ENCODE results near the gene TP53TG5. TPM values are rescaled to one million over a fixed set of nuclear protein-coding genes. Genes with fewer than 3 reads are reported as not detected.
A peak's percentile ranks its signal among the peaks of the same experiment; 100 is the strongest.

The TP53TG5 gene
- total and polyA plus RNA-seq, 2 experiments from 2014 or later: not detected

GRCh38 chr20:45328451-45328850 is 49.7 kb downstream of the TP53TG5 start:
- H3K36me3 ChIP-seq (ENCODE audit: insufficient read depth): peaks cover 8% of the 10 kb centered on the region; the same call in 1 of the 2 replicates

DNA sequence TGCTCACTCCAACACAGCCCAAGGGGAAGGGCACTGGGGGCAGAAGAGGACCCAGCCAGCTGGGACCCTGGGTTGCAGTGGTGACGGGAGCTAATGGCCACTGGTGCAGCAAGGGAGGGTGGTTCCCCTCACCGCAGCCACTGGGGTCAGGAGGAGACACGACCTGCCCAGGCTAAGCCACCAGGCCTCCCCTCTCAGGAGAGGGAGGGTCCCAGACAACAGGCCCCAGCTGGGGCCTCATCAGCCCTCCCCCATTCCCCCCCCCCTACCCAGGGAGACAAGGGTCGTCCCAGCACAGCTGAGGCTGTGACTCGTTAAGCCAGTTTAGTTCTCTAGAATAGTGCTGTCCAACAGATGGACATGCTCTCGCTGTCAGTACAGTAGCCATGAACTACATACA is 52.8 kb downstream of the TP53TG5 start:
- DNase-seq (ENCODE audit: low spot score) (no peak), ATAC-seq (peak; percentile 50)
- H3K4me1 ChIP-seq (ENCODE audit: insufficient read depth): no peaks in the 10 kb centered on the region
- Mint-ChIP-seq H3K27ac (no peak overlapping the region), H3K9me3 (no peaks in the 10 kb centered on the region), H3K4me1 (peaks cover 5% of the 10 kb centered on the region; the same call in 2 of the 3 replicates), H3K36me3 (ENCODE audit: low read depth) (peaks cover 39% of the 10 kb centered on the region), H3K27me3 (ENCODE audit: insufficient read depth, low read depth, poor library complexity) (peaks cover 2% of the 10 kb centered on the region), H3K4me3 (no peak overlapping the region)
- H4K20me1 ChIP-seq (replicated peaks; ENCODE audit: insufficient read depth): no peaks in the 10 kb centered on the region
- no peak overlapping the region for H3K4me3 ChIP-seq
- no peaks in the 10 kb centered on the region for H3K79me2 ChIP-seq (replicated peaks; ENCODE audit: insufficient read depth)
- no peaks in the 10 kb centered on the region for H3F3A ChIP-seq (replicated peaks; ENCODE audit: low read depth)
- no peak overlapping the region for H3K27ac ChIP-seq (ENCODE audit: low read depth)
- H3K4me2 ChIP-seq: no peak overlapping the region
- no peaks in the 10 kb centered on the region for H3K27me3 ChIP-seq (ENCODE audit: insufficient read depth)
- H3K36me3 ChIP-seq (ENCODE audit: insufficient read depth): peaks cover 8% of the 10 kb centered on the region; the same call in 1 of the 2 replicates
- H3K9me2 ChIP-seq (ENCODE audit: insufficient read depth): no peaks in the 10 kb centered on the region
- H2AFZ ChIP-seq: no peak overlapping the region
- TF ChIP-seq EZH2phosphoT487 (IDR thresholded peaks at IDR 0.05; ENCODE audit: unreplicated experiment): no peak
- TF ChIP-seq, protein P1, sequence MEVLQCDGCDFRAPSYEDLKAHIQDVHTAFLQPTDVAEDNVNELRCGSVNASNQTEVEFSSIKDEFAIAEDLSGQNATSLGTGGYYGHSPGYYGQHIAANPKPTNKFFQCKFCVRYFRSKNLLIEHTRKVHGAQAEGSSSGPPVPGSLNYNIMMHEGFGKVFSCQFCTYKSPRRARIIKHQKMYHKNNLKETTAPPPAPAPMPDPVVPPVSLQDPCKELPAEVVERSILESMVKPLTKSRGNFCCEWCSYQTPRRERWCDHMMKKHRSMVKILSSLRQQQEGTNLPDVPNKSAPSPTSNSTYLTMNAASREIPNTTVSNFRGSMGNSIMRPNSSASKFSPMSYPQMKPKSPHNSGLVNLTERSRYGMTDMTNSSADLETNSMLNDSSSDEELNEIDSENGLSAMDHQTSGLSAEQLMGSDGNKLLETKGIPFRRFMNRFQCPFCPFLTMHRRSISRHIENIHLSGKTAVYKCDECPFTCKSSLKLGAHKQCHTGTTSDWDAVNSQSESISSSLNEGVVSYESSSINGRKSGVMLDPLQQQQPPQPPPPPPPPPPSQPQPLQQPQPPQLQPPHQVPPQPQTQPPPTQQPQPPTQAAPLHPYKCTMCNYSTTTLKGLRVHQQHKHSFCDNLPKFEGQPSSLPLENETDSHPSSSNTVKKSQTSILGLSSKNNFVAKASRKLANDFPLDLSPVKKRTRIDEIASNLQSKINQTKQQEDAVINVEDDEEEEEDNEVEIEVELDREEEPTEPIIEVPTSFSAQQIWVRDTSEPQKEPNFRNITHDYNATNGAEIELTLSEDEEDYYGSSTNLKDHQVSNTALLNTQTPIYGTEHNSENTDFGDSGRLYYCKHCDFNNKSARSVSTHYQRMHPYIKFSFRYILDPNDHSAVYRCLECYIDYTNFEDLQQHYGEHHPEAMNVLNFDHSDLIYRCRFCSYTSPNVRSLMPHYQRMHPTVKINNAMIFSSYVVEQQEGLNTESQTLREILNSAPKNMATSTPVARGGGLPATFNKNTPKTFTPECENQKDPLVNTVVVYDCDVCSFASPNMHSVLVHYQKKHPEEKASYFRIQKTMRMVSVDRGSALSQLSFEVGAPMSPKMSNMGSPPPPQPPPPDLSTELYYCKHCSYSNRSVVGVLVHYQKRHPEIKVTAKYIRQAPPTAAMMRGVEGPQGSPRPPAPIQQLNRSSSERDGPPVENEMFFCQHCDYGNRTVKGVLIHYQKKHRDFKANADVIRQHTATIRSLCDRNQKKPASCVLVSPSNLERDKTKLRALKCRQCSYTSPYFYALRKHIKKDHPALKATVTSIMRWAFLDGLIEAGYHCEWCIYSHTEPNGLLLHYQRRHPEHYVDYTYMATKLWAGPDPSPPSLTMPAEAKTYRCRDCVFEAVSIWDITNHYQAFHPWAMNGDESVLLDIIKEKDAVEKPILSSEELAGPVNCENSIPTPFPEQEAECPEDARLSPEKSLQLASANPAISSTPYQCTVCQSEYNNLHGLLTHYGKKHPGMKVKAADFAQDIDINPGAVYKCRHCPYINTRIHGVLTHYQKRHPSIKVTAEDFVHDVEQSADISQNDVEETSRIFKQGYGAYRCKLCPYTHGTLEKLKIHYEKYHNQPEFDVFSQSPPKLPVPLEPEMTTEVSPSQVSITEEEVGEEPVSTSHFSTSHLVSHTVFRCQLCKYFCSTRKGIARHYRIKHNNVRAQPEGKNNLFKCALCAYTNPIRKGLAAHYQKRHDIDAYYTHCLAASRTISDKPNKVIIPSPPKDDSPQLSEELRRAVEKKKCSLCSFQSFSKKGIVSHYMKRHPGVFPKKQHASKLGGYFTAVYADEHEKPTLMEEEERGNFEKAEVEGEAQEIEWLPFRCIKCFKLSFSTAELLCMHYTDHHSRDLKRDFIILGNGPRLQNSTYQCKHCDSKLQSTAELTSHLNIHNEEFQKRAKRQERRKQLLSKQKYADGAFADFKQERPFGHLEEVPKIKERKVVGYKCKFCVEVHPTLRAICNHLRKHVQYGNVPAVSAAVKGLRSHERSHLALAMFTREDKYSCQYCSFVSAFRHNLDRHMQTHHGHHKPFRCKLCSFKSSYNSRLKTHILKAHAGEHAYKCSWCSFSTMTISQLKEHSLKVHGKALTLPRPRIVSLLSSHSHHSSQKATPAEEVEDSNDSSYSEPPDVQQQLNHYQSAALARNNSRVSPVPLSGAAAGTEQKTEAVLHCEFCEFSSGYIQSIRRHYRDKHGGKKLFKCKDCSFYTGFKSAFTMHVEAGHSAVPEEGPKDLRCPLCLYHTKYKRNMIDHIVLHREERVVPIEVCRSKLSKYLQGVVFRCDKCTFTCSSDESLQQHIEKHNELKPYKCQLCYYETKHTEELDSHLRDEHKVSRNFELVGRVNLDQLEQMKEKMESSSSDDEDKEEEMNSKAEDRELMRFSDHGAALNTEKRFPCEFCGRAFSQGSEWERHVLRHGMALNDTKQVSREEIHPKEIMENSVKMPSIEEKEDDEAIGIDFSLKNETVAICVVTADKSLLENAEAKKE (CRISPR knock-in tag; IDR thresholded peaks at IDR 0.05): no peak
- TF ChIP-seq JUNB (IDR thresholded peaks at IDR 0.05; ENCODE audit: unreplicated experiment): no peak
- no peak for TF ChIP-seq EZH2 (IDR thresholded peaks at IDR 0.05; ENCODE audit: low read depth, unreplicated experiment)
- TF ChIP-seq STAT1 (IDR thresholded peaks at IDR 0.05; ENCODE audit: unreplicated experiment): no peak

More at GRCh38 chr20:45328451-45328850, 49.7 kb downstream of the TP53TG5 start:
- Mint-ChIP-seq H3K4me3 (no peak overlapping the region), H3K27ac (no peak overlapping the region), H3K4me1 (peaks cover 5% of the 10 kb centered on the region; the same call in 2 of the 3 replicates), H3K27me3 (ENCODE audit: insufficient read depth, low read depth, poor library complexity) (peaks cover 2% of the 10 kb centered on the region), H3K9me3 (no peaks in the 10 kb centered on the region), H3K36me3 (ENCODE audit: low read depth) (peaks cover 56% of the 10 kb centered on the region)
- DNase-seq (ENCODE audit: low spot score) (no peak), ATAC-seq (no peak)
- Histone ChIP-seq H2AFZ (no peak overlapping the region), H3F3A (replicated peaks; ENCODE audit: low read depth) (no peaks in the 10 kb centered on the region), H3K27ac (ENCODE audit: low read depth) (no peak overlapping the region), H3K79me2 (replicated peaks; ENCODE audit: insufficient read depth) (no peaks in the 10 kb centered on the region), H3K4me1 (ENCODE audit: insufficient read depth) (no peaks in the 10 kb centered on the region), H3K27me3 (ENCODE audit: insufficient read depth) (no peaks in the 10 kb centered on the region), H3K4me3 (no peak overlapping the region), H3K4me2 (no peak overlapping the region), H4K20me1 (replicated peaks; ENCODE audit: insufficient read depth) (no peaks in the 10 kb centered on the region), H3K9me2 (ENCODE audit: insufficient read depth) (no peaks in the 10 kb centered on the region)
- TF ChIP-seq STAT1 (IDR thresholded peaks at IDR 0.05; ENCODE audit: unreplicated experiment) (no peak), CTCF (conservative IDR thresholded peaks at IDR 0.05; ENCODE audit: low read depth in 2 of 2) (no peak), EZH2 (IDR thresholded peaks at IDR 0.05; ENCODE audit: low read depth, unreplicated experiment) (no peak), CREB1 (CRISPR knock-in tag; IDR thresholded peaks at IDR 0.05; ENCODE audit: low read depth) (no peak), JUNB (IDR thresholded peaks at IDR 0.05; ENCODE audit: unreplicated experiment) (no peak), EZH2phosphoT487 (IDR thresholded peaks at IDR 0.05; ENCODE audit: unreplicated experiment) (no peak), NANOG (IDR thresholded peaks at IDR 0.05; ENCODE audit: borderline replicate concordance) (no peak)
- TF ChIP-seq, protein P2, sequence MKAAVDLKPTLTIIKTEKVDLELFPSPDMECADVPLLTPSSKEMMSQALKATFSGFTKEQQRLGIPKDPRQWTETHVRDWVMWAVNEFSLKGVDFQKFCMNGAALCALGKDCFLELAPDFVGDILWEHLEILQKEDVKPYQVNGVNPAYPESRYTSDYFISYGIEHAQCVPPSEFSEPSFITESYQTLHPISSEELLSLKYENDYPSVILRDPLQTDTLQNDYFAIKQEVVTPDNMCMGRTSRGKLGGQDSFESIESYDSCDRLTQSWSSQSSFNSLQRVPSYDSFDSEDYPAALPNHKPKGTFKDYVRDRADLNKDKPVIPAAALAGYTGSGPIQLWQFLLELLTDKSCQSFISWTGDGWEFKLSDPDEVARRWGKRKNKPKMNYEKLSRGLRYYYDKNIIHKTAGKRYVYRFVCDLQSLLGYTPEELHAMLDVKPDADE (IDR thresholded peaks at IDR 0.05): no peak

Measured in GM23338 (cell line).